DOHH2 (cell line): ENCODE data around the gene RUVBL2.
A peak's percentile ranks its signal among the peaks of the same experiment; 100 is the strongest.

ENCODE experiments used
- H3F3A ChIP-seq: fragments of 200-600 bp; sonication (generic), shearing (Covaris generic); 2 replicates; pipeline ENCODE4 v1.6.0; 2016; ENCODE audit warnings: antibody characterized with exemption, mild to moderate bottlenecking; ENCODE audit not compliant: control insufficient read depth, insufficient read depth
- H3K27ac ChIP-seq: fragments of 200-600 bp; sonication (generic); 2 replicates; pipeline ENCODE4 v1.5.1; 2014; ENCODE audit warnings: low read depth, mild to moderate bottlenecking, low read length, moderate library complexity
- H3K27me3 ChIP-seq: fragments of 200-600 bp; sonication (generic); 2 replicates; pipeline ENCODE4 v1.6.1; 2014; ENCODE audit warnings: mild to moderate bottlenecking, low read length, mixed read lengths; ENCODE audit not compliant: control insufficient read depth
- H3K36me3 ChIP-seq: fragments of 200-600 bp; sonication (generic); 2 replicates; pipeline ENCODE4 v1.6.1; 2014; ENCODE audit warnings: mild to moderate bottlenecking, low read length, moderate library complexity, mixed read lengths; ENCODE audit not compliant: control insufficient read depth
- H3K4me1 ChIP-seq: fragments of 200-600 bp; sonication (generic); 2 replicates; pipeline ENCODE4 v1.6.1; 2014; ENCODE audit warnings: mild to moderate bottlenecking, low read length, mixed read lengths; ENCODE audit not compliant: control insufficient read depth
- H3K4me2 ChIP-seq: fragments of 200-600 bp; sonication (generic); 2 replicates; pipeline ENCODE4 v1.6.0; 2014; ENCODE audit warnings: mild to moderate bottlenecking, low read length, moderate library complexity
- H3K4me3 ChIP-seq: fragments of 200-600 bp; sonication (generic); 2 replicates; pipeline ENCODE4 v1.5.1; 2014; ENCODE audit warnings: mild to moderate bottlenecking, low read length, mixed read lengths
- H3K79me2 ChIP-seq: fragments of 200-600 bp; sonication (generic); 2 replicates; pipeline ENCODE4 v1.6.1; 2014; ENCODE audit warnings: mild to moderate bottlenecking, low read length, mixed read lengths; ENCODE audit not compliant: control insufficient read depth
- H3K9me2 ChIP-seq: fragments of 200-600 bp; sonication (generic); replicated peaks from 2 replicates; pipeline ENCODE4 v1.6.1; 2014; ENCODE audit warnings: mild to moderate bottlenecking, low read length, mixed read lengths; ENCODE audit not compliant: control insufficient read depth
- H3K9me3 ChIP-seq: fragments of 200-600 bp; sonication (generic); 2 replicates; pipeline ENCODE4 v1.6.1; 2014; ENCODE audit warnings: antibody characterized with exemption, low read length, mixed read lengths; ENCODE audit not compliant: control insufficient read depth, insufficient read depth
- H4K20me1 ChIP-seq: fragments of 200-600 bp; sonication (generic); 2 replicates; pipeline ENCODE4 v1.6.0; 2014; ENCODE audit warnings: low read depth, mild to moderate bottlenecking, antibody characterized with exemption, low read length, moderate library complexity; ENCODE audit not compliant: control insufficient read depth, insufficient read depth
- CTCF ChIP-seq: fragments of 200-600 bp; sonication (generic); IDR thresholded peaks from one replicate; pipeline ENCODE4 v1.5.1; 2014; ENCODE audit warnings: antibody characterized with exemption, mild to moderate bottlenecking, low read depth, low read length; ENCODE audit not compliant: poor library complexity, severe bottlenecking
- EZH2phosphoT487 ChIP-seq: fragments of 200-600 bp; sonication (generic); IDR thresholded peaks from 2 replicates; pipeline ENCODE4 v1.6.1; 2017; ENCODE audit warnings: borderline replicate concordance, mild to moderate bottlenecking, antibody characterized with exemption, low read length, moderate library complexity, mixed read lengths

Gene RUVBL2

GRCh38 chr19:48991873-48992580, 1.7 kb upstream of the RUVBL2 start:
- no peaks in the 10 kb centered on the region for H4K20me1 ChIP-seq
- no peaks in the 10 kb centered on the region for H3K27me3 ChIP-seq
- peak overlapping the region; percentile 81 for H3K4me3 ChIP-seq
- H3K36me3 ChIP-seq = peaks cover 28% of the 10 kb centered on the region
- no peaks in the 10 kb centered on the region for H3K9me2 ChIP-seq
- peak overlapping the region; percentile 22; the same call in 1 of the 2 replicates for H3K27ac ChIP-seq
- no peaks in the 10 kb centered on the region for H3F3A ChIP-seq
- no peaks in the 10 kb centered on the region for H3K9me3 ChIP-seq
- peaks cover 53% of the 10 kb centered on the region for H3K79me2 ChIP-seq
- peak overlapping the region; percentile 87 for H3K4me2 ChIP-seq
- peaks cover 20% of the 10 kb centered on the region for H3K4me1 ChIP-seq
- no peak for TF ChIP-seq EZH2phosphoT487
- TF ChIP-seq CTCF = no peak

GRCh38 chr19:48992581-48993174, 1.0 kb upstream of the RUVBL2 start:
- Histone ChIP-seq H4K20me1 (peaks cover 2% of the 10 kb centered on the region; the same call in 1 of the 2 replicates), H3K27me3 (no peaks in the 10 kb centered on the region), H3K9me3 (no peaks in the 10 kb centered on the region), H3K36me3 (peaks cover 30% of the 10 kb centered on the region), H3K27ac (peak overlapping the region; percentile 22), H3K79me2 (peaks cover 59% of the 10 kb centered on the region), H3K4me3 (peak overlapping the region; percentile 81), H3K9me2 (no peaks in the 10 kb centered on the region), H3K4me1 (peaks cover 20% of the 10 kb centered on the region), H3F3A (no peaks in the 10 kb centered on the region), H3K4me2 (peak overlapping the region; percentile 87)
- no peak for TF ChIP-seq EZH2phosphoT487
- TF ChIP-seq CTCF = no peak

- H3K4me2 ChIP-seq = peak overlapping the region; percentile 86
- H3F3A ChIP-seq = no peaks in the 10 kb centered on the region
- no peaks in the 10 kb centered on the region for H3K9me3 ChIP-seq
- H3K4me1 ChIP-seq = peaks cover 20% of the 10 kb centered on the region
- peaks cover 28% of the 10 kb centered on the region for H3K36me3 ChIP-seq
- no peaks in the 10 kb centered on the region for H3K9me2 ChIP-seq
- peak overlapping the region; percentile 75 for H3K27ac ChIP-seq
- H3K4me3 ChIP-seq = peak overlapping the region; percentile 81
- no peaks in the 10 kb centered on the region for H3K27me3 ChIP-seq
- TF ChIP-seq EZH2phosphoT487 (no peak), CTCF (no peak)
- peaks cover 72% of the 10 kb centered on the region for H3K79me2 ChIP-seq
- H4K20me1 ChIP-seq = peaks cover 4% of the 10 kb centered on the region; the same call in 1 of the 2 replicates
Observed at GRCh38 chr19:48994035-48994386, 324 bp downstream of the RUVBL2 start.
